Hepatocyte (in vitro differentiated cells): ENCODE results near the gene HOXD10. TPM values are rescaled to one million over a fixed set of nuclear protein-coding genes. Genes with fewer than 3 reads are reported as not detected.
A peak's percentile ranks its signal among the peaks of the same experiment; 100 is the strongest.

Experiments used
- DNase-seq: peaks from one replicate; pipeline ENCODE4 v3.0.0-alpha.2; 2016; ENCODE audit warnings: low spot score
- H2AFZ ChIP-seq: fragments of 200-600 bp; sonication (generic); 2 replicates; pipeline ENCODE4 v1.6.0; 2016; ENCODE audit warnings: antibody characterized with exemption, mild to moderate bottlenecking
- H3K27ac ChIP-seq: fragments of 200-600 bp; sonication (generic); 2 replicates; pipeline ENCODE4 v1.5.1; 2016; ENCODE audit warnings: mild to moderate bottlenecking
- H3K27me3 ChIP-seq: fragments of 200-600 bp; sonication (generic); 2 replicates; pipeline ENCODE4 v1.6.1; 2016
- H3K36me3 ChIP-seq: fragments of 200-600 bp; sonication (generic); replicated peaks from 2 replicates; pipeline ENCODE4 v1.5.1; 2016; ENCODE audit warnings: low read depth; ENCODE audit not compliant: insufficient read depth
- H3K4me1 ChIP-seq: fragments of 200-600 bp; sonication (generic); 2 replicates; pipeline ENCODE4 v1.5.1; 2016; ENCODE audit warnings: mild to moderate bottlenecking, moderate library complexity; ENCODE audit not compliant: insufficient read depth
- H3K4me2 ChIP-seq: fragments of 200-600 bp; sonication (generic); 2 replicates; pipeline ENCODE4 v1.6.0; 2016
- H3K4me3 ChIP-seq: fragments of 200-600 bp; sonication (generic); 2 replicates; pipeline ENCODE4 v1.5.1; 2016; ENCODE audit warnings: mild to moderate bottlenecking
- H3K79me2 ChIP-seq: fragments of 200-600 bp; sonication (generic); 2 replicates; pipeline ENCODE4 v1.6.0; 2017; ENCODE audit warnings: mild to moderate bottlenecking
- H3K9me2 ChIP-seq: fragments of 200-600 bp; sonication (generic); replicated peaks from 2 replicates; pipeline ENCODE4 v1.6.0; 2017; ENCODE audit warnings: mild to moderate bottlenecking; ENCODE audit not compliant: insufficient read depth
- H3K9me3 ChIP-seq: fragments of 200-600 bp; sonication (generic); 2 replicates; pipeline ENCODE4 v1.5.1; 2016; ENCODE audit warnings: low read depth, mild to moderate bottlenecking
- H4K20me1 ChIP-seq: fragments of 200-600 bp; sonication (generic); 2 replicates; pipeline ENCODE4 v1.6.0; 2016; ENCODE audit warnings: mild to moderate bottlenecking; ENCODE audit not compliant: insufficient read depth, poor library complexity, severe bottlenecking
- EZH2 ChIP-seq: fragments of 200-600 bp; sonication (generic); IDR thresholded peaks from 2 replicates; pipeline ENCODE4 v1.6.1; 2016; ENCODE audit warnings: antibody characterized with exemption, mild to moderate bottlenecking, borderline replicate concordance
- EZH2phosphoT487 ChIP-seq: fragments of 200-600 bp; sonication (generic); IDR thresholded peaks from one replicate; pipeline ENCODE4 v1.6.1; 2018; ENCODE audit warnings: antibody characterized with exemption, mild to moderate bottlenecking, low read depth, moderate library complexity; ENCODE audit not compliant: unreplicated experiment, severe bottlenecking
- WGBS: methylation state at CpG from one replicate; pipeline ENCODE4 v1.1.6; 2016; ENCODE audit warnings: low lambda C conversion rate; ENCODE audit errors: missing lambda C conversion rate; 5-methylcytosine and 5-hydroxymethylcytosine counted together
- polyA plus RNA-seq: library from polyadenylated mRNA; unstranded; fragments of >200 nt; fragmentation: Nextera tagmentation; extraction: Ambion mirVana; gene quantifications from 2 replicates; pipeline ENCODE4 v1.2.1, GENCODE V29; 2016
- total RNA-seq: library from RNA; depleted of rRNA; stranded (reverse); fragments of >200 nt; gene quantifications from 2 replicates; pipeline ENCODE4 v1.2.3, GENCODE V29; 2014
- TF ChIP-seq, protein P1 (sequence below): fragments of 200-600 bp; sonication (generic); IDR thresholded peaks from 2 replicates; pipeline ENCODE4 v1.5.1; 2016; ENCODE audit warnings: antibody characterized with exemption, mild to moderate bottlenecking; ENCODE audit not compliant: poor library complexity

The HOXD10 gene
- total and polyA plus RNA-seq, 2 experiments from 2014 or later: 5.1 to 8.5 TPM

DNA sequence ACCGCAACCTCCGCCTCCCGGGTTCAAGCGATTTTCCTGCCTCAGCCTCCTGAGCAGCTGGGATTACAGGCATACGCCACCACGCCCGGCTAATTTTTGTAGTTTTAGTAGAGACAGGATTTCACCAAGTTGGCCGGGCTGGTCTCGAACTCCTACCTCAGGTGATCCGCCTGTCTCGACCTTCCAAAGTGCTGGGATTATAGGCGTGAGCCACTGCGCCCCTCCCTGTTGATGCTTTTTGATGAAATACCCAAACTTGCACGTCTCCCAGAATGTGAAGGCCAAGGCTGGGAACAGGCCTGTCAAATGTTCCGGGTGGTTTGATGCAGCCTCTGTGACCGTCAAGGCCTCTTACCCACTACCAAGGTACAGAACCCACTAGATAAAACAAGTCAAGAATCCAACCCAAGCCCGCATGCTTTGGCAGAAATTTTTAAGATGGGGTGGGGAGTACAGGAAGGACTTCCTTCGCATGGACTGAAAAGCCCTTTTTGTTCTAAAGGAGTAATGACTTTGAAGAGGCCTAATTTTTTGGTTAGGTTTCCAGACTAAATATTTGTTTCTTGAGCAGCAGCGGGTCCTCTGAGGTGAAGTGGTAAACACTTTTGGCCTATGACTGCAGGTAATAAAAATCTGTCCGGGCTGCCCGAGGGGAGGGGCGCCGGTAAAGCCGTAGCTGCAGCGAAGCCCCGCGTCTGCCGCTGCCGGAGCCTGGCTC lies 29.1 kb upstream of the HOXD10 start:
- Histone ChIP-seq H3K4me1 (peaks cover 11% of the 10 kb centered on the region), H3K4me3 (peak overlapping the region; percentile 50), H3K27ac (peak overlapping the region; percentile 48), H3K4me2 (peak overlapping the region; percentile 88), H2AFZ (peak overlapping the region; percentile 59), H3K9me2 (no peaks in the 10 kb centered on the region), H4K20me1 (no peaks in the 10 kb centered on the region), H3K9me3 (no peaks in the 10 kb centered on the region), H3K79me2 (peaks cover 59% of the 10 kb centered on the region), H3K36me3 (no peaks in the 10 kb centered on the region), H3K27me3 (peaks cover 98% of the 10 kb centered on the region)
- no peak for DNase-seq
- WGBS: 29% methylated on average over 29 of the region's 29 CpGs
- TF ChIP-seq, protein P1, sequence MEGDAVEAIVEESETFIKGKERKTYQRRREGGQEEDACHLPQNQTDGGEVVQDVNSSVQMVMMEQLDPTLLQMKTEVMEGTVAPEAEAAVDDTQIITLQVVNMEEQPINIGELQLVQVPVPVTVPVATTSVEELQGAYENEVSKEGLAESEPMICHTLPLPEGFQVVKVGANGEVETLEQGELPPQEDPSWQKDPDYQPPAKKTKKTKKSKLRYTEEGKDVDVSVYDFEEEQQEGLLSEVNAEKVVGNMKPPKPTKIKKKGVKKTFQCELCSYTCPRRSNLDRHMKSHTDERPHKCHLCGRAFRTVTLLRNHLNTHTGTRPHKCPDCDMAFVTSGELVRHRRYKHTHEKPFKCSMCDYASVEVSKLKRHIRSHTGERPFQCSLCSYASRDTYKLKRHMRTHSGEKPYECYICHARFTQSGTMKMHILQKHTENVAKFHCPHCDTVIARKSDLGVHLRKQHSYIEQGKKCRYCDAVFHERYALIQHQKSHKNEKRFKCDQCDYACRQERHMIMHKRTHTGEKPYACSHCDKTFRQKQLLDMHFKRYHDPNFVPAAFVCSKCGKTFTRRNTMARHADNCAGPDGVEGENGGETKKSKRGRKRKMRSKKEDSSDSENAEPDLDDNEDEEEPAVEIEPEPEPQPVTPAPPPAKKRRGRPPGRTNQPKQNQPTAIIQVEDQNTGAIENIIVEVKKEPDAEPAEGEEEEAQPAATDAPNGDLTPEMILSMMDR: no peak
- TF ChIP-seq EZH2: no peak
- TF ChIP-seq EZH2phosphoT487: no peak

DNA sequence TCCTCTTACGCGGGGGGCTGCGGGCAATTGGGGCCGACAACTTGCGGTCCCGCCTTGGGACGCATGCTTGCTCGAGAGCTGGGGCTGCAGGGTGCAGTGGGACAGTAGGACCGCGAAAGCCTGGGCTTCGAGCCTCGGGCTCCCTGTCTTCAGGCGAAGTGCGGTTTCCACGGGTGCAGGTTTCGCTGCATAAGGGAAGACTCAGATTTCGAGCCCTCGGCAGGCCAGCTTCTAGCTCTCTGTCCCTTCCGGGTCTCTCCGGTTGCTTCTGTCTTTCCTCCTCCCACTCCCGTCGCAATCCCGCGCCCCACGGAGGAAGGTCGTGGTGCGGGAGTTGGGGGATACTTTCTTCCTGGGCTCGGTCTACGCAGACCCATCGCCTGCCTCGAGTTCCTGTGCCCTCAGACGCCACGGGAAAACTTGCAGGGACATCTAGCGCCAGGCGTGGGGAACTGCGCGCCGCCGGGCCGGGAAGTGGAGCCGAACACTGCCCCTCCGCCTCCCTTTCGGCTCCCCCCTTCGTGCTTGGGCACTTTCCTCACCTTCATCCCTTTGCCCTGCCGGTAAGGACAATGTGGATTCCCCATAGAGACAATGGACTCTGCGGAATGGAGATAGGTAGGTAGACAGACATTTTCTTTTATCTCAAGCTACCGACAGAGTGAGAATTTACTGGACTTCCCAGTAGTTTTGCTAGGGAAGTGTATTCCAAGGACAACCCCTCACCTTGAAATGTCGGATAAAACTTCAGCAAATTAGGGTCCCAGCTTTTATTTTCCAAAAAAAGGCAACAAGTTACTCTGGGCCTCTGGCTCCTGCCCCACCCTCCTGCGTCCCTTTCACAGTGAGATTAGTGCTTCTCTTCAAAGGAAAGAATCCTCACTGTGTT lies 28.3 kb upstream of the HOXD10 start:
- no peaks in the 10 kb centered on the region for H3K9me2 ChIP-seq
- H3K36me3 ChIP-seq: no peaks in the 10 kb centered on the region
- TF ChIP-seq EZH2phosphoT487: no peak
- peak; percentile 78 for TF ChIP-seq EZH2
- TF ChIP-seq, protein P1: peak; percentile 78
- 5% methylated on average over 49 of the region's 49 CpGs for WGBS
- no peaks in the 10 kb centered on the region for H4K20me1 ChIP-seq
- peak overlapping the region; percentile 88 for H3K4me2 ChIP-seq
- no peaks in the 10 kb centered on the region for H3K9me3 ChIP-seq
- peak; percentile 76 for DNase-seq
- peaks cover 95% of the 10 kb centered on the region for H3K27me3 ChIP-seq
- H3K79me2 ChIP-seq: peaks cover 53% of the 10 kb centered on the region
- H3K27ac ChIP-seq: peak overlapping the region; percentile 48
- peak overlapping the region; percentile 50 for H3K4me3 ChIP-seq
- peaks cover 9% of the 10 kb centered on the region for H3K4me1 ChIP-seq
- H2AFZ ChIP-seq: peak overlapping the region; percentile 59

DNA sequence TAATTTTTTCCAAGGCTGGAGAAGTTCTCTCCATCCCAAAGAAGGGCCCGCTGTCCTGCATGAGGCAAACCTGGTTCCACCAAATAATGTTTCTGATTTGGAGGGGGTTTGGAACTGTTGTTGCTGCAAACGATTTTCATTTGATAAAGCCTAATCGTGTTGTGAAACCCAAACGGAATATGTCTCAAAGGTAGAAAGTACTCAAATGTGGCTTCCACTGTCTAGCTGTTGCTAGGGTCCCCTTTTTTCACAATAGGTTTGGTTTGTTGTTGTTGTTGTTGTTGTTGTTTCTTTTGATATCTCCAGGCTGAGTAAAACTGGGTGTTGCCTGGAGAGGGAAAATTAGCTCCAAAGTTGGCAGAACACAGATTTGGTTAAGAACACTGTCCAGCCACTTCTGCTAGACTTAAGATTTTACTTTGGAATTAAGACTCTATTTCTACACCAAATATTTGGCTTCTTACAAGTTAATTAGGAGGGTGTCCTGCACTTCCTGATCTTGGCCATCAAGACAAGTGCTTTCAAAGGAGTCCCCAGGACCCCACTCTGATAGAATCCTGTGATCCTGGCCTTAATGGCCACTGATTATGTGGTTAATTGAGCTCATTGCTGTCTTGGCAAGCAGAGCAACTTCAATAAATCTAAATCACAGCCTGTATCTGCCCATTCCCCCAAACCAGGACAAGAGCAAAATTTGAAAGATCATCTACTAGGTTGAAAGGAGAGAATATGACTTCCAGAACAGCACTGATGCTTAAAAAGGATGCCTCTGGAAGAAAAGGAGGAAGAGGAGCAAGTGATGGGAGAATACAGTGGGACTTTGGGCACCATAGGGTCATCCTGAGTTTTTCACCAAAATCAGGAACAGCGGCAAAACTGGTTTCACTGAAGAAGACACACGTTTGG lies 27.4 kb upstream of the HOXD10 start:
- Histone ChIP-seq H3K79me2 (peaks cover 54% of the 10 kb centered on the region), H3K4me3 (no peak overlapping the region), H2AFZ (no peak overlapping the region), H3K4me1 (peaks cover 9% of the 10 kb centered on the region), H3K27me3 (peaks cover 95% of the 10 kb centered on the region), H3K4me2 (peak overlapping the region; percentile 88), H3K9me3 (no peaks in the 10 kb centered on the region), H3K27ac (no peak overlapping the region), H3K36me3 (no peaks in the 10 kb centered on the region), H4K20me1 (peaks cover 7% of the 10 kb centered on the region), H3K9me2 (no peaks in the 10 kb centered on the region)
- DNase-seq: no peak
- TF ChIP-seq, protein P1: no peak
- TF ChIP-seq EZH2 (no peak), EZH2phosphoT487 (no peak)
- 36% methylated on average over 6 of the region's 6 CpGs for WGBS
